ENCODE measurements around the gene MEG3.

- TF ChIP-seq CTCF (IDR thresholded peaks at IDR 0.05) (no peak), POLR2A (IDR thresholded peaks at IDR 0.05) (no peak)
Measured at GRCh38 chr14:100846309-100846859, 20.5 kb downstream of the MEG3 start.
